NOMO-1 (cell line): ENCODE data around the gene DLGAP3.
"Not testable (repeated sequence)": the region's sequence is repeated elsewhere in the genome, so short reads cannot be mapped to it uniquely, and the experiment has no call there.

Experiments used
- DNase-seq, 2 experiments: peaks; one replicate each; lab custom pipeline; 2025; ENCODE audit not compliant: unreplicated experiment in 2 of 2; lab: John Stamatoyannopoulos, UW

Gene DLGAP3

DNA sequence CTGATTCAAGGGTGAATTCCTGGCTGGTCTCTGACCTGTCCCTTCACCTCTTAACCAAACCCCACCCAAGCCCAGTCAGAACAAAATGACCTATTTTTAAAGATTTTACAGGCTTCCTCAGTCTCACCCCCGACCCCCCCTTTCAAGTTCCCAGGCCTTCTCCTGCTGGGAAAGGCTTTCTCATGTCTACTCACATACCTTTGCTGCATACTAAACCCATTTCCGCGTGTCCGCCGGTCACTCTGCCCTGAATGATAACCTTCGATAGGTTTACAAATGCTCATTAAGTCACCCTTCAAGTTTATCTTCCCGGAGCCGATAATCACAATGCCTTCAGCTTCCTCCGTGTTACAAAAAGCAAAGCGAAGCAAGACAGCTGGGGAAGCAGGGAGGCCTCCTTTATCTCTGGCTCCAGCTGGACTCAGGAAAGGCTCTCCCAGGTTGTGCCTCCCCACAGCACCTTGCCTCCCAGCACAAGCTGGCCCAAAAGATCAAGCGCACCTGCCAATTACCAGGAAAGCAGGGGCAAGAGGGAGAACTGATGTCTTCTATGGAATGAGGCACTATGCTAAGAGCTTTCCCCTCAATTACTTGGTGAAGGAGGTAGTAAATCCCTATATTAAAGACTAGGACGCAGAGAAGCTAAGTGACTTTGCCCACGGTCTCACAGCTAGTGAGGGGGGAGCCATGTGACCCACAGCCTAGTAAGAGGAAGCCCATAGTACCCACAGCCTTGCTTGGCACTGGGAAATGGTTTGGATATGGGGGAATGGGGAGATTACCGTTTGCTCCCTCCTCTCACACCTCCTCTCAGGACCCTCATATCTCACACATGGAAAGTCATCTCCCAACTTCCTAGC, 85.8 kb downstream of the DLGAP3 start:
- DNase-seq = no peak

DNA sequence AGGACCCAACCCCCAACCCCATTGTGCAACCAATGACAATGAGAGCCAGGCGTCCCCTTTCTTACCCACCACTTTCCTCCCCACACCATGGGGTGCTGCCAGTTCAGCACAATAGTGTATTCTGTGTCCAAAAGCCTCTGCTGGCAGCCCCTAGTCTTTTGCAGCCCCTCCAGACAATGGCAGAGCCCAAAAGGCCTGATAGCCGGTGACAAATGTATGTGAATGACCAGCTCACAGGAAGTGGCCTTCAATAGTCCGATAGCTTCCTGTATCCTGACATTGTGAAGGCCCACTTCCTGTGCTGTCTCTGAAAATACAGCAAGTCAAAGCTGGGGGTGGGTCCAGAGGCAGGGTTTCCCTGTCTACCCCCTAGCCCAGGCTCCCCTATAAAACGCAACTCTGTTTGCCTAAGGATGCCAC, 86.5 kb downstream of the DLGAP3 start:
- no peak for DNase-seq

- no peak for DNase-seq
These were observed 87.4 kb downstream of the DLGAP3 start for GRCh38 chr1:34842073-34842472.

GRCh38 chr1:34840426-34840825, 89.0 kb downstream of the DLGAP3 start:
- no peak for DNase-seq

- no peak for DNase-seq
These were observed 89.7 kb downstream of the DLGAP3 start for GRCh38 chr1:34839526-34840305.

GRCh38 chr1:34833711-34834110, 95.7 kb downstream of the DLGAP3 start:
- DNase-seq = peak; percentile 25 to 55

DNA sequence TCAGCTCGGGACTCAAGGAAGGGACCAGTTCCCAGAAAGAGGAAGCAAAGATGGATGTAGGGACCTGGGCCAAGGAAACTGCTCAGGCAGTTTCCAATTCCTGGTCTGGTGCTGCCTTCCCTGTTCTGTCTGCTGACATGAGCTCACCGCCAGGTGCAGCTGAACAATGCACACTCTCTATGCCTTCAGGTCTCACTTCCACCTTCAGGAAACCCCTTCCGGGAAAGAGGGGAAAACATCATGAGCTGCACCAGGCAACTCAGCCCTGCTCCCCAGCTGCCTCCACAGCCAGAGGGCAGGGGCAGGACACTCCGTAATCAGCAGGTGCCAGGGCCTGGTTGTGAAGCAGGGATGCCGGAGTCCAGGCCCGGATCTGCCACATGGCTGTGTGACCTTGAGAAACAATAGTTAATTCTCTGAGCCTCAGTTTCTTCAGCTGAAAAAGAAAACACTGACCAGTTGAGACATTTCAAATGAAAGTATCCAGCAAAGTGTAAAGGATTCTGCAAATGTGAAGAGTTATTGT, 97.7 kb downstream of the DLGAP3 start:
- DNase-seq = no peak

GRCh38 chr1:34829250-34829649, 100.2 kb downstream of the DLGAP3 start:
- DNase-seq = peak in 1 of 2 experiments; percentile 1

DNA sequence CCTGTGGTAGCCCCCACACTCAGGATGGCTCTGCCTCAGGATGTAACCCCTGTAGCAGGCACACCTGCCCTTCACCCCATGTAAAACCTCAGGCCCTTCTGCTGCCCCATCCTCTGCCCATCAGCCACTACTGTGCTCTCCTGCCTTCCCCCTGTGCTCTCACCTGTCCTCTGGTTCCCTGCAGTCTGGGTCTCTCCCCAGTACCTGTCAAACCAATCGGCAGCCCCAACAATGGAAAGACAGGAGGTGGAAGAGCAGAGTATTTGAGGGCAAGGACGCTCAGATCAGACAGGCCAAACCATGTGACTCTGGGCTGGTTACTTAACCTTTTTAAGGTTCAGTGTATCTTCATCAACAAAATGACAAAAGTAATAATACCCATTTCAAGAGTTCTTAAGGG, 100.8 kb downstream of the DLGAP3 start:
- DNase-seq = no peak

DNA sequence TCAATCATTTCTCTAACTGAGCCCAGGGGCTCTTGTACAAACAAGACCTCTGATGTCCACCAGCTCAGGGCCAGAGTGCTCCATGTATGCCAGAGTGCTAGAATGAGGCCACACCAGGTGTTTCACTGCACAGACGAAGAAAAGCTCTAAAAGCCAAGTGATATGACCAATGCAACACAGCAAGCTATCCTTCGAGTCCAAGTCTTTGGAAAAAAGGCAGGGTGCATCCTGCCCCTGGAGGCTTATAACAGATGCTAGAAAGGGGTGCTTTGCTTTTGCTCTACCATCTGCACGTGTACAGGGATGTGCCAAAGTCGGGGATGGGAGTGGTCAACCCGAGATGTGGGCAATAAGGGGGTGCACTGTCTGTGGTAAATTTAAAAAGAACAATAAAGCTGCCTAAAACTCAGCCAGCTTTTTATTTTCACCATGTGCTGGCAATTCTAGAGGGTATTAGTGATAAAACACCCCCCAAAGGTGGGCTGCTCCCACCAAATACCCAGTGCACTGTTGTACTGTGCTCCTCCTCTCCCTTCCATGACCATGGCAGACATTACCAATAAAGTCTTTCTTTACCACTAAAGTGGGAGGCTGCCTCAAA, 102.0 kb downstream of the DLGAP3 start:
- DNase-seq = no peak

- no peak for DNase-seq
These were observed 103.9 kb downstream of the DLGAP3 start for GRCh38 chr1:34825455-34826091.

GRCh38 chr1:34824817-34825454, 104.5 kb downstream of the DLGAP3 start:
- no peak for DNase-seq

GRCh38 chr1:34822202-34822601, 107.2 kb downstream of the DLGAP3 start:
- peak in 1 of 2 experiments; percentile 54 for DNase-seq

DNA sequence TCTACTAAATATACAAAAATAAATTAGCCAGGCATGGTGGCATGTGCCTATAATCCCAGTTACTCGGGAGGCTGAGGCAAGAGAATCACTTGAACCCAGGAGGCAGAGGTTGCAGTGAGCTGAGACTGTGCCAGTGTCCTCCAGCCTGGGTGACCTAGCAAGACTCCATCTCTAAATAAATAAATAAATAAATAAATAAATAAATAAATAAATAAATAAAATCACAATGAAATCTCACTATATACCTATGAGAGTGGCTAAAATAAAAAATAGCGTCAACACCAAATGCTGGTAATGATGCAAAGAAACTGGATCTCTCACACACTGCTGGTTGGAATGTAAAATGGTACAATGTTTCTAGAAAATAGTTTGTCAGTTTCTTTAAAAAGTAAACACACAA, 110.6 kb downstream of the DLGAP3 start:
- DNase-seq = not testable (repeated sequence)

DNA sequence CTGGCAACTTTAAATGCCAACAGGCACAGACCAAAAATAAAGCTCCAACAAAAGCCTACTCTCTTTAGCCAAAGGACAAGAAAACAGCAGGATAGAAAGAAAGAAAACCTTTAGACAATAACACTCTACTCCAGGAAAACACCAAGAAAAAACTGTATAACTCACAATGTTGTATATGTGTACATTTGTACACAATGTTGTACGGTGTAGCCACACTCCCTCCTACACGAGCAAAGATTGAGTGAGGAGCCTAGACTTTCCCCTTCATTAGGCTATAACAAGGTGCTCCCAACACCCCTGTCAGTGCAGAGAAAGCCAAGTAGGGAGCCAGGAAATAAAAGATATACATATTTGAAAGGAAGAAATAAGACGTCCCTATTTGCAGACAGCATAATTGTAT, 112.7 kb downstream of the DLGAP3 start:
- no peak for DNase-seq

GRCh38 chr1:34816332-34816731, 113.1 kb downstream of the DLGAP3 start:
- no peak for DNase-seq
